ENCODE results near the gene SYVN1. TPM values are rescaled to one million over a fixed set of nuclear protein-coding genes. Genes with fewer than 3 reads are reported as not detected.
A peak's percentile ranks its signal among the peaks of the same experiment; 100 is the strongest.

SYVN1 gene
- total RNA-seq, 4 donors from 2014 or later = 52.7 to 61.2 (median 56.9) TPM

- peak; percentile 96 to 97 for DNase-seq (ENCODE audit: low spot score in 2 of 2)
- under 1% methylated on average over 51 of the region's 79 CpGs for WGBS
- no peaks in the 10 kb centered on the region for H3K9me3 ChIP-seq
- H3K4me1 ChIP-seq = peaks cover 16% of the 10 kb centered on the region
- TF ChIP-seq EP300 (IDR thresholded peaks at IDR 0.05) = no peak
- peak in 1 of 2 donors; percentile 66 for TF ChIP-seq POLR2A (IDR thresholded peaks at IDR 0.05)
- TF ChIP-seq POLR2AphosphoS5 (IDR thresholded peaks at IDR 0.05) = peak; percentile 83 to 99 (median 97)
- peaks cover 30% of the 10 kb centered on the region for H3K36me3 ChIP-seq
- peak within 1 kb of the TSS; percentile 64 for H3K4me3 ChIP-seq
- H3K27me3 ChIP-seq = no peaks in the 10 kb centered on the region
- peak within 1 kb of the TSS; percentile 92 for H3K27ac ChIP-seq
These were observed 50.3 kb downstream of the SYVN1 start, which contains the start of the genes CDCA5 and ZFPL1 for GRCh38 chr11:65083834-65084597. TSS of gene CDCA5 (minus strand) at chr11:65084040. CDS start at chr11:65083978, 62 bp downstream. TSS of gene ZFPL1 (plus strand) at chr11:65084222. CDS start at chr11:65084699, 477 bp downstream.

- H3K27ac ChIP-seq = no peak overlapping the region
- H3K9me3 ChIP-seq = no peaks in the 10 kb centered on the region
- no peaks in the 10 kb centered on the region for H3K27me3 ChIP-seq
- TF ChIP-seq POLR2A (IDR thresholded peaks at IDR 0.05) (no peak), CTCF (IDR thresholded peaks at IDR 0.05) (no peak), EP300 (IDR thresholded peaks at IDR 0.05) (no peak), POLR2AphosphoS5 (IDR thresholded peaks at IDR 0.05) (no peak)
- peaks cover 16% of the 10 kb centered on the region for H3K4me1 ChIP-seq
- DNase-seq (ENCODE audit: low spot score in 2 of 2) = no peak
- WGBS = 3% methylated on average over 10 of the region's 13 CpGs
- peak overlapping the region; percentile 64 for H3K4me3 ChIP-seq
- H3K36me3 ChIP-seq = peaks cover 23% of the 10 kb centered on the region
These were observed 51.0 kb downstream of the SYVN1 start for GRCh38 chr11:65083134-65083833.

- TF ChIP-seq CTCF (IDR thresholded peaks at IDR 0.05) (no peak), EP300 (IDR thresholded peaks at IDR 0.05) (no peak), POLR2A (IDR thresholded peaks at IDR 0.05) (no peak), POLR2AphosphoS5 (IDR thresholded peaks at IDR 0.05) (no peak)
- DNase-seq (ENCODE audit: low spot score in 2 of 2) = no peak
- 88% methylated on average over 9 of the region's 9 CpGs for WGBS
- Histone ChIP-seq H3K36me3 (no peaks in the 10 kb centered on the region), H3K4me3 (no peak overlapping the region), H3K4me1 (peaks cover 5% of the 10 kb centered on the region), H3K27me3 (no peaks in the 10 kb centered on the region), H3K27ac (no peak overlapping the region), H3K9me3 (no peaks in the 10 kb centered on the region)
These were observed 55.5 kb downstream of the SYVN1 start for GRCh38 chr11:65078786-65079342.

- no peak overlapping the region for H3K4me3 ChIP-seq
- 50% methylated on average over 3 of the region's 3 CpGs for WGBS
- no peak for TF ChIP-seq EP300 (IDR thresholded peaks at IDR 0.05)
- TF ChIP-seq POLR2A (IDR thresholded peaks at IDR 0.05) = no peak
- peak; percentile 38 to 72 for TF ChIP-seq CTCF (IDR thresholded peaks at IDR 0.05)
- DNase-seq (ENCODE audit: low spot score in 2 of 2) = no peak
- H3K4me1 ChIP-seq = peaks cover under 1% of the 10 kb centered on the region
- no peak overlapping the region for H3K27ac ChIP-seq
- no peaks in the 10 kb centered on the region for H3K36me3 ChIP-seq
- no peaks in the 10 kb centered on the region for H3K27me3 ChIP-seq
- no peaks in the 10 kb centered on the region for H3K9me3 ChIP-seq
These were observed 56.2 kb downstream of the SYVN1 start for GRCh38 chr11:65078151-65078550.

- H3K27me3 ChIP-seq = no peaks in the 10 kb centered on the region
- no peak for TF ChIP-seq CTCF (IDR thresholded peaks at IDR 0.05)
- no peak for TF ChIP-seq POLR2AphosphoS5 (IDR thresholded peaks at IDR 0.05)
- no peak for TF ChIP-seq POLR2A (IDR thresholded peaks at IDR 0.05)
- TF ChIP-seq EP300 (IDR thresholded peaks at IDR 0.05) = no peak
- no peaks in the 10 kb centered on the region for H3K4me1 ChIP-seq
- no peaks in the 10 kb centered on the region for H3K9me3 ChIP-seq
- no peak overlapping the region for H3K27ac ChIP-seq
- H3K36me3 ChIP-seq = no peaks in the 10 kb centered on the region
- H3K4me3 ChIP-seq = no peak overlapping the region
- no peak for DNase-seq (ENCODE audit: low spot score in 2 of 2)
- WGBS = 81% methylated on average over 4 of the region's 4 CpGs
These were observed 56.9 kb downstream of the SYVN1 start for GRCh38 chr11:65077451-65077850.

Other genes starting within 250 kb of the SYVN1 start
- 10 to 100 TPM; 69.5 to 82.2 (median 76.0) TPM for gene ATG2A, start 217.3 kb downstream of the SYVN1 start, total RNA-seq
- gene PPP2R5B, start 209.8 kb downstream of the SYVN1 start, total RNA-seq = 10 to 100 TPM; 20.1 to 38.3 (median 27.3) TPM
- gene GPHA2, start 198.6 kb downstream of the SYVN1 start, total RNA-seq = not detected
- gene MAJIN, start 162.4 kb downstream of the SYVN1 start, total RNA-seq = not detected
- gene BATF2, start 137.5 kb downstream of the SYVN1 start, total RNA-seq = under 1 TPM in 2 of 4 donors, not detected in 2; 0.30 to 0.38 TPM
- gene ARL2, start 120.4 kb downstream of the SYVN1 start, total RNA-seq = 10 to 100 TPM; 67.8 to 91.3 (median 87.8) TPM
- 10 to 100 TPM; 12.1 to 30.9 (median 24.2) TPM for gene SNX15, start 107.1 kb downstream of the SYVN1 start, total RNA-seq
- gene SAC3D1, start 93.3 kb downstream of the SYVN1 start, total RNA-seq = 10 to 100 TPM in 3 of 4 donors, 1 to 10 TPM in 1; 8.7 to 16.5 (median 12.4) TPM
- 1 to 10 TPM; 2.7 to 8.3 (median 5.1) TPM for gene NAALADL1, start 76.0 kb downstream of the SYVN1 start, total RNA-seq
- gene CDCA5, start 50.5 kb downstream of the SYVN1 start, total RNA-seq = 1 to 10 TPM in 3 of 4 donors, under 1 TPM in 1; 0.91 to 6.8 (median 1.4) TPM
- gene ZFPL1, start 50.3 kb downstream of the SYVN1 start, total RNA-seq = 10 to 100 TPM; 34.1 to 58.5 (median 41.9) TPM
- 100 to 1,000 TPM; 465 to 843 (median 596) TPM for gene VPS51, start 38.3 kb downstream of the SYVN1 start, total RNA-seq
- 100 to 1,000 TPM in 2 of 4 donors, 10 to 100 TPM in 2; 76.5 to 214 (median 145) TPM for gene TM7SF2, start 22.6 kb downstream of the SYVN1 start, total RNA-seq
- gene ZNHIT2, start 16.8 kb downstream of the SYVN1 start, total RNA-seq = 10 to 100 TPM in 3 of 4 donors, 1 to 10 TPM in 1; 9.0 to 23.3 (median 17.6) TPM
- gene FAU, start 12.4 kb downstream of the SYVN1 start, total RNA-seq = 100 to 1,000 TPM; 584 to 609 (median 602) TPM
- 10 to 100 TPM; 48.0 to 68.5 (median 61.7) TPM for gene MRPL49, start 12.2 kb downstream of the SYVN1 start, total RNA-seq
- not detected for gene SPDYC, start 35.7 kb upstream of the SYVN1 start, total RNA-seq
- gene CAPN1, start 47.4 kb upstream of the SYVN1 start, total RNA-seq = 100 to 1,000 TPM; 467 to 627 (median 561) TPM
- 10 to 100 TPM in 1 of 4 donors, 1 to 10 TPM in 3; 4.5 to 19.7 (median 7.3) TPM for gene POLA2, start 127.4 kb upstream of the SYVN1 start, total RNA-seq
- 1 to 10 TPM; 1.9 to 8.3 (median 5.7) TPM for gene CDC42EP2, start 180.3 kb upstream of the SYVN1 start, total RNA-seq
- gene DPF2, start 199.3 kb upstream of the SYVN1 start, total RNA-seq = 10 to 100 TPM; 17.8 to 35.8 (median 27.4) TPM
- gene TIGD3, start 220.2 kb upstream of the SYVN1 start, total RNA-seq = under 1 TPM in 3 of 4 donors, not detected in 1; 0.32 to 0.76 (median 0.64) TPM
- 1 to 10 TPM; 3.9 to 6.2 (median 4.7) TPM for gene SLC25A45, start 248.1 kb upstream of the SYVN1 start, total RNA-seq

Measured in suprapubic skin (tissue), 4 donors.